GM12865 (cell line): Measurements from ENCODE around the gene CLTA.

Source experiments
- DNase-seq: peaks from one replicate; pipeline ENCODE4 v3.0.0; 2010; ENCODE audit warnings: low read depth
- H3K4me3 ChIP-seq: 2 replicates; pipeline ENCODE4 v1.5.1; 2011; ENCODE audit warnings: mild to moderate bottlenecking, low read depth, low read length, control low read depth
- CTCF ChIP-seq: IDR thresholded peaks from 2 replicates; pipeline ENCODE4 v1.5.1; 2011; ENCODE audit warnings: low read length, control low read depth, low read depth, inconsistent platforms; ENCODE audit not compliant: insufficient read depth; ENCODE audit errors: missing control alignments

Gene CLTA

GRCh38 chr9:36151316-36152210 is 39.2 kb upstream of the CLTA start:
- no peak for TF ChIP-seq CTCF
- peak; percentile 93 for DNase-seq
- peak overlapping the region; percentile 48 for H3K4me3 ChIP-seq

GRCh38 chr9:36152741-36153438 is 37.8 kb upstream of the CLTA start:
- no peak for TF ChIP-seq CTCF

GRCh38 chr9:36153746-36154145 is 37.0 kb upstream of the CLTA start:
- H3K4me3 ChIP-seq = no peak overlapping the region
- DNase-seq = no peak
- TF ChIP-seq CTCF = no peak

More at GRCh38 chr9:36152741-36153438, 37.8 kb upstream of the CLTA start:
- DNase-seq = no peak
- H3K4me3 ChIP-seq = no peak overlapping the region

GRCh38 chr9:36154331-36154952 is 36.3 kb upstream of the CLTA start:
- DNase-seq = no peak
- no peak for TF ChIP-seq CTCF
- H3K4me3 ChIP-seq = no peak overlapping the region

DNA sequence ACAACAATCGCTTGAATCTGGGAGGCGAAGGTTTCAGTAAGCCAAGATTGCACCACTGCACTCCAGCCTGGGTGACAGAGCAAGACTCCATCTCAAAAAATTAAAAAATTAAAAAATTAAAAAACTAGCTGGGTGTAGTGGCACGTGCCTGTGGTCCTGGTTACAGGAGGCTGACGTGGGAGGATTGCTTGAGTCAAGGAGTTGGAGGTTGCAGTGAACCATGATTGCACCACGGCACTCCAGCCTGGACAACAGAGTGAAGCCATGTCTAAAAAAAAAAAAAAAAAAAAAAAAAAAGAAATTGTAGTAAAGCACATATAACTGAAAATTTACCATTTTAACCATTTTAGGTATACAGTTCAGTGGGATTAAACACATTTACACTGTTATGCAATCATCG is 34.6 kb upstream of the CLTA start:
- no peak for TF ChIP-seq CTCF
- H3K4me3 ChIP-seq = no peak overlapping the region
- DNase-seq = no peak

- no peak for TF ChIP-seq CTCF
- DNase-seq = no peak
- H3K4me3 ChIP-seq = no peak overlapping the region
These were observed 32.6 kb upstream of the CLTA start for GRCh38 chr9:36158122-36158521.
